ENCODE data around the gene FRMD4A. TPM values are rescaled to one million over a fixed set of nuclear protein-coding genes. Genes with fewer than 3 reads are reported as not detected.
"Not testable (repeated sequence)": the region's sequence is repeated elsewhere in the genome, so short reads cannot be mapped to it uniquely, and the experiment has no call there.

The FRMD4A gene
- total RNA-seq, 1 donor from 2014 or later = 0.32 TPM

DNA sequence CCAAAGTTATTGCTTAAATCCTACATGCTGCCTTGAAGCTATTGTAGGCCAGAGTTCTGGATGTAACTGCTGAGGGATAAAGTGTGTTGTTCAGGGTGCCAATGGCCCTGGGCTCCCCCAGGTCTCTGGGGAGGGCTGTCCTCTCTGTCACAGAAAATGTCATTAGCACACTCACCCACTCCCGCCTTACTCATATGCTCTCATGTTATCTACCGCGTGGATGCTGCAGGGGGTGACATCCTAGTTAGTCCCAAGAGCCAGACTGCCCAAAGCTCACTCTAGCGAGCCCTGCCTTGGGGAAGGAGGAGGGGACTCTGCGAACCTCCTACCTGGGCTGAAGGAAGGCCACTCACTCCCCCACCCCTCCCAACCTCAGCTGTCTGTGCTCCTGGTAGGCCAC is 122.5 kb downstream of the FRMD4A start:
- intact Hi-C loops (cut with micrococcal nuclease) = no loop called here
- Mint-ChIP-seq H3K4me3 (ENCODE audit: low read depth) (no peak overlapping the region), H3K27ac (no peak overlapping the region), H3K36me3 (ENCODE audit: low read depth) (no peaks in the 10 kb centered on the region), H3K9me3 (no peaks in the 10 kb centered on the region), H3K27me3 (ENCODE audit: low read depth) (peaks cover 2% of the 10 kb centered on the region), H3K4me1 (ENCODE audit: low read depth) (no peaks in the 10 kb centered on the region)
- no peak for DNase-seq (ENCODE audit: low spot score)

- H3K4me1 Mint-ChIP-seq (ENCODE audit: low read depth) = no peaks in the 10 kb centered on the region
- no peaks in the 10 kb centered on the region for H3K36me3 Mint-ChIP-seq (ENCODE audit: low read depth)
- no peak for DNase-seq (ENCODE audit: low spot score)
- no peaks in the 10 kb centered on the region for H3K9me3 Mint-ChIP-seq
- no peak overlapping the region for H3K27ac Mint-ChIP-seq
- intact Hi-C loops (cut with micrococcal nuclease) = no loop called here
- no peaks in the 10 kb centered on the region for H3K27me3 Mint-ChIP-seq (ENCODE audit: low read depth)
- no peak overlapping the region for H3K4me3 Mint-ChIP-seq (ENCODE audit: low read depth)
Observed at GRCh38 chr10:14205233-14205632, 125.5 kb downstream of the FRMD4A start.

GRCh38 chr10:14200698-14201544 is 129.8 kb downstream of the FRMD4A start:
- Mint-ChIP-seq H3K4me3 (ENCODE audit: low read depth) (no peak overlapping the region), H3K27ac (no peak overlapping the region), H3K4me1 (ENCODE audit: low read depth) (no peaks in the 10 kb centered on the region), H3K27me3 (ENCODE audit: low read depth) (peaks cover 8% of the 10 kb centered on the region), H3K36me3 (ENCODE audit: low read depth) (no peaks in the 10 kb centered on the region), H3K9me3 (no peaks in the 10 kb centered on the region)
- intact Hi-C loops (cut with micrococcal nuclease) = no loop called here
- DNase-seq (ENCODE audit: low spot score) = no peak

DNA sequence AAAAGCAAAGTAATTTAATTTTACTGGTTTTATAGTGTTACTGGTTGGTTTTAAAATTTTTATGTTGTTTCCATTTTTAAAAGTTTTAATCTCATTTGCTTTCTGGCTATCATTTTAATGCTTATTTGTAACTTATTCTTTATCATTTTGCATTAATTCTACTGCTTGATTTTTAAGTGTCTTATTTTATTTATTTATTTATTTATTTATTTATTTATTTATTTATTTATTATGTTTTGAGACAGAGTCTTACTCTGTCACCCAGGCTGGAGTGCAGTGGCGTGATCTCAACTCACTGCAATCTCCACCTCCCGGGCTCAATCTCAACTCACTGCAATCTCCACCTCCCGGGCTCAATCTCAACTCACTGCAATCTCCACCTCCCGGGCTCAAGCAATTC is 131.6 kb downstream of the FRMD4A start:
- not testable (repeated sequence) for H3K27ac Mint-ChIP-seq; DNase-seq (ENCODE audit: low spot score); H3K4me1 Mint-ChIP-seq (ENCODE audit: low read depth); H3K36me3 Mint-ChIP-seq (ENCODE audit: low read depth); H3K4me3 Mint-ChIP-seq (ENCODE audit: low read depth); H3K9me3 Mint-ChIP-seq
- intact Hi-C loops (cut with micrococcal nuclease) = loop anchor here (10.0 kb wide), 1 partner anchor 126 kb away; no protein-coding TSS in a partner anchor
- H3K27me3 Mint-ChIP-seq (ENCODE audit: low read depth) = peaks cover 16% of the 10 kb centered on the region

DNA sequence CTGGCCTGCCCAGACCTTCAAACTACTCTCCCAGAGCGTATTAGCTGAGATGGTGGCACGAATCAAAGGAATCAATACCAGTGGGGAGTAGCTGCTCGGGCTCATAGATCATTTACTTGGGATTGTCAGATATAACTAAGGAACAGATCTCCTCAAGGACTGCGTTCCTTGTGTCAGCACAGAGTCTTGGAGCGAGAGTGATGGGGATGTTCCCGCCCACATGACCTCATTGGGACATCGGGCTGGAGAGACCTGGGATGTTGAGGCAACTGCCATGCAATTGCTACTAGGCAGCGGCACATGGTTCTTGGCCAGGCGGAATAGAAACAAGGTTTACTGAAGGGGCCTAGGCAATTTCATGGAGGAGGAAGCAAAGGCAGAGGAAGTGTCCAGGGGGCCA is 132.6 kb downstream of the FRMD4A start:
- H3K4me1 Mint-ChIP-seq (ENCODE audit: low read depth) = no peaks in the 10 kb centered on the region
- intact Hi-C loops (cut with micrococcal nuclease) = loop anchor here (10.0 kb wide), 1 partner anchor 127 kb away; no protein-coding TSS in a partner anchor
- no peaks in the 10 kb centered on the region for H3K36me3 Mint-ChIP-seq (ENCODE audit: low read depth)
- no peak overlapping the region for H3K4me3 Mint-ChIP-seq (ENCODE audit: low read depth)
- peaks cover 23% of the 10 kb centered on the region for H3K27me3 Mint-ChIP-seq (ENCODE audit: low read depth)
- no peaks in the 10 kb centered on the region for H3K9me3 Mint-ChIP-seq
- no peak overlapping the region for H3K27ac Mint-ChIP-seq
- DNase-seq (ENCODE audit: low spot score) = no peak

GRCh38 chr10:14196113-14196512 is 134.6 kb downstream of the FRMD4A start:
- peaks cover 36% of the 10 kb centered on the region for H3K27me3 Mint-ChIP-seq (ENCODE audit: low read depth)
- H3K36me3 Mint-ChIP-seq (ENCODE audit: low read depth) = no peaks in the 10 kb centered on the region
- no peaks in the 10 kb centered on the region for H3K4me1 Mint-ChIP-seq (ENCODE audit: low read depth)
- intact Hi-C loops (cut with micrococcal nuclease) = loop anchor here (10.0 kb wide), 1 partner anchor 129 kb away; no protein-coding TSS in a partner anchor
- H3K4me3 Mint-ChIP-seq (ENCODE audit: low read depth) = no peak overlapping the region
- no peak overlapping the region for H3K27ac Mint-ChIP-seq
- no peak for DNase-seq (ENCODE audit: low spot score)
- no peaks in the 10 kb centered on the region for H3K9me3 Mint-ChIP-seq

GRCh38 chr10:14195433-14195832 is 135.3 kb downstream of the FRMD4A start:
- Mint-ChIP-seq H3K9me3 (no peaks in the 10 kb centered on the region), H3K27ac (no peak overlapping the region), H3K27me3 (ENCODE audit: low read depth) (peaks cover 36% of the 10 kb centered on the region), H3K4me1 (ENCODE audit: low read depth) (no peaks in the 10 kb centered on the region), H3K36me3 (ENCODE audit: low read depth) (no peaks in the 10 kb centered on the region), H3K4me3 (ENCODE audit: low read depth) (no peak overlapping the region)
- intact Hi-C loops (cut with micrococcal nuclease) = loop anchor here (10.0 kb wide), 1 partner anchor 129 kb away; no protein-coding TSS in a partner anchor
- no peak for DNase-seq (ENCODE audit: low spot score)

- Mint-ChIP-seq H3K27ac (no peak overlapping the region), H3K27me3 (ENCODE audit: low read depth) (peaks cover 43% of the 10 kb centered on the region), H3K36me3 (ENCODE audit: low read depth) (no peaks in the 10 kb centered on the region), H3K9me3 (no peaks in the 10 kb centered on the region), H3K4me3 (ENCODE audit: low read depth) (no peak overlapping the region), H3K4me1 (ENCODE audit: low read depth) (no peaks in the 10 kb centered on the region)
- DNase-seq (ENCODE audit: low spot score) = no peak
- intact Hi-C loops (cut with micrococcal nuclease) = loop anchor here (10.0 kb wide), 1 partner anchor 132 kb away; no protein-coding TSS in a partner anchor
Observed at GRCh38 chr10:14192746-14193145, 138.0 kb downstream of the FRMD4A start.

GRCh38 chr10:14191871-14192270 is 138.9 kb downstream of the FRMD4A start:
- Mint-ChIP-seq H3K4me3 (ENCODE audit: low read depth) (no peak overlapping the region), H3K9me3 (no peaks in the 10 kb centered on the region), H3K27me3 (ENCODE audit: low read depth) (peaks cover 45% of the 10 kb centered on the region), H3K4me1 (ENCODE audit: low read depth) (peaks cover under 1% of the 10 kb centered on the region), H3K27ac (no peak overlapping the region), H3K36me3 (ENCODE audit: low read depth) (no peaks in the 10 kb centered on the region)
- DNase-seq (ENCODE audit: low spot score) = no peak
- intact Hi-C loops (cut with micrococcal nuclease) = loop anchor here (10.0 kb wide), 1 partner anchor 133 kb away; no protein-coding TSS in a partner anchor

DNA sequence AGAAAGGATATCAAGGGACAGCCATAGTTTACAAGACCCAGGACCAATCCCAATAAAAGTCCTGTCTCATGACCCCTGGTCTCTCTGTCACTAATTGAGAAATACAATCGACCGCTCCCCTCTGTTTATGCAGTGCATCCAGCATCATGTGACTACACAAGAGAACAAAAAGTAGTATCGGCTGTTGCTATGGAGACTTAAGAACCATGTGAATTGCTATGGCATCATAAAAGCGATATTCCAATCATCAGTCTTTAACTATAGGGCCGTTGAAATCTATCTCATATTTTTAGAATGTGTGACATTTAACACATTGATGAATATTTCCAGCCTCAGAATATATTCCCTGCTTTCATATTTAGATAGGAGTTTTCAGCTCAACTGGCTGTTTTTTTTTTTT is 139.3 kb downstream of the FRMD4A start:
- Mint-ChIP-seq H3K27ac (no peak overlapping the region), H3K36me3 (ENCODE audit: low read depth) (no peaks in the 10 kb centered on the region), H3K4me1 (ENCODE audit: low read depth) (peaks cover 5% of the 10 kb centered on the region), H3K27me3 (ENCODE audit: low read depth) (peaks cover 47% of the 10 kb centered on the region), H3K4me3 (ENCODE audit: low read depth) (no peak overlapping the region), H3K9me3 (no peaks in the 10 kb centered on the region)
- DNase-seq (ENCODE audit: low spot score) = no peak
- intact Hi-C loops (cut with micrococcal nuclease) = loop anchor here (10.0 kb wide), 1 partner anchor 133 kb away; no protein-coding TSS in a partner anchor

GRCh38 chr10:14190702-14191101 is 140.0 kb downstream of the FRMD4A start:
- Mint-ChIP-seq H3K9me3 (no peaks in the 10 kb centered on the region), H3K27ac (no peak overlapping the region), H3K4me1 (ENCODE audit: low read depth) (peaks cover 9% of the 10 kb centered on the region), H3K36me3 (ENCODE audit: low read depth) (no peaks in the 10 kb centered on the region), H3K4me3 (ENCODE audit: low read depth) (no peak overlapping the region), H3K27me3 (ENCODE audit: low read depth) (peaks cover 47% of the 10 kb centered on the region)
- intact Hi-C loops (cut with micrococcal nuclease) = loop anchor here (10.0 kb wide), 1 partner anchor 134 kb away; no protein-coding TSS in a partner anchor
- no peak for DNase-seq (ENCODE audit: low spot score)

DNA sequence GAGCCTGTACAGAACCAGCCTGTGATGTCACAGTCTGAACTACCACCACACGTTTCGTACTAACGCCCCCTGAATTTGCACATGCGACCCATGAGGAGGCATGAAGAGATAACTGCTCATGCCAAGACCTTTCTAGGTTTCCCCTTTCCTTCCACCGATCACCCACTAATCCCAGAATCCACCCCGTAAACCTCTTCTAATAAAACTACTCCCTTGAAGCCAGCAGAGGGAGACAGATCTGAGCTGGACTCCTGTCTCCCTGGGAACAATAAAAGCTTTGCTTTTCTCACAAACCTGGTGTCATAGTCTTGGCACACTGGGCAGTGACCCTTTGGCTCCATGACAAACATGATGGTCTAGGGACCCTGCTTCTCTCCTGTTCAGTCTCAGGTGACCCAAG is 144.5 kb downstream of the FRMD4A start:
- DNase-seq (ENCODE audit: low spot score) = no peak
- peaks cover 20% of the 10 kb centered on the region for H3K4me1 Mint-ChIP-seq (ENCODE audit: low read depth)
- H3K36me3 Mint-ChIP-seq (ENCODE audit: low read depth) = no peaks in the 10 kb centered on the region
- H3K9me3 Mint-ChIP-seq = no peaks in the 10 kb centered on the region
- H3K4me3 Mint-ChIP-seq (ENCODE audit: low read depth) = no peak overlapping the region
- intact Hi-C loops (cut with micrococcal nuclease) = loop anchor here (10.0 kb wide), 1 partner anchor 181 kb away; no protein-coding TSS in a partner anchor
- peak overlapping the region; percentile 20 for H3K27ac Mint-ChIP-seq
- peaks cover 42% of the 10 kb centered on the region for H3K27me3 Mint-ChIP-seq (ENCODE audit: low read depth)
